Endothelial cell of umbilical vein (primary cell): ENCODE data around the gene FOCAD. TPM values are rescaled to one million over a fixed set of nuclear protein-coding genes. Genes with fewer than 3 reads are reported as not detected.

Experiments used
- BruUV-seq: library from RNA; stranded (reverse); fragments of 400-500 nt; replicated peaks from 2 replicates; lab custom pipeline; 2021; lab: Mats Ljungman, UMichigan
- CTCF ChIA-PET: fragments of 300-600, 350-600 bp; sonication (Branson Sonifier 250); formaldehyde crosslinking; loops from one replicate; lab custom pipeline; 2021; ENCODE audit warnings: antibody characterized with exemption, inconsistent platforms; lab: Charles Lee
- POLR2A ChIA-PET: fragments of 300-600, 350-600 bp; sonication (Branson Sonifier 250); formaldehyde crosslinking; loops from one replicate; lab custom pipeline; 2021; ENCODE audit warnings: antibody characterized with exemption, inconsistent platforms; lab: Charles Lee
- DNase-seq: peaks from one replicate; pipeline ENCODE4 v3.0.0-alpha.2; 2011; ENCODE audit warnings: low read depth, low spot score
- FAIRE-seq: peaks from 2 replicates; lab custom pipeline; 2011; peaks lifted over from hg19 to GRCh38; lab: Jason Lieb, UNC
- H2AFZ ChIP-seq: 2 replicates; pipeline ENCODE4 v1.6.0; 2012; ENCODE audit warnings: low read depth, low read length, control low read depth, inconsistent platforms
- H3K27ac ChIP-seq: 2 replicates; pipeline ENCODE4 v1.5.1; 2011; ENCODE audit warnings: low read depth, mild to moderate bottlenecking, control low read depth, low read length, moderate library complexity; ENCODE audit not compliant: insufficient read depth
- H3K27me3 ChIP-seq, 2 experiments: 2 replicates each; pipeline versions ENCODE4 v1.6.0 to v1.6.1; 2011; ENCODE audit warnings: low read length in 2 of 2, mixed read lengths in 1 of 2; ENCODE audit not compliant: control insufficient read depth in 2 of 2, insufficient read depth in 2 of 2
- H3K36me3 ChIP-seq, 2 experiments: 2 replicates in 1 of 2; 3 replicates in 1 of 2; pipeline ENCODE4 v1.5.1; 2011; ENCODE audit warnings: low read length in 2 of 2, mild to moderate bottlenecking in 1 of 2, moderate library complexity in 1 of 2; ENCODE audit not compliant: control insufficient read depth in 2 of 2, insufficient read depth in 2 of 2; ENCODE audit errors: extremely low read depth in 1 of 2
- H3K4me1 ChIP-seq: 3 replicates; pipeline ENCODE4 v1.5.1; 2011; ENCODE audit warnings: mild to moderate bottlenecking, low read length; ENCODE audit not compliant: control insufficient read depth, insufficient read depth; ENCODE audit errors: extremely low read depth
- H3K4me2 ChIP-seq: 2 replicates; pipeline ENCODE4 v1.6.1; 2011; ENCODE audit warnings: low read length, control low read depth, mixed read lengths; ENCODE audit not compliant: insufficient read depth
- H3K4me3 ChIP-seq, 3 experiments: fragments of 200-600 bp in 1 of 3; sonication (generic), shearing (Covaris generic) in 1 of 3; replicated peaks in 1 of 3; 2 replicates each; pipeline ENCODE4 v1.5.1; 2011 to 2016; ENCODE audit warnings: control low read depth in 3 of 3, low read length in 3 of 3, mild to moderate bottlenecking in 2 of 3, inconsistent platforms in 1 of 3, low read depth in 1 of 3, moderate library complexity in 1 of 3; ENCODE audit not compliant: insufficient read depth in 1 of 3
- H3K79me2 ChIP-seq: 2 replicates; pipeline ENCODE4 v1.6.0; 2012; ENCODE audit warnings: low read length, inconsistent platforms; ENCODE audit not compliant: control insufficient read depth, insufficient read depth
- H3K9ac ChIP-seq: replicated peaks from 2 replicates; pipeline ENCODE3; 2011; ENCODE audit warnings: low read length, control low read depth; ENCODE audit not compliant: insufficient read depth; ENCODE audit errors: extremely low read depth
- H3K9me1 ChIP-seq: replicated peaks from 3 replicates; pipeline ENCODE4 v1.6.0; 2011; ENCODE audit warnings: mild to moderate bottlenecking, low read length; ENCODE audit not compliant: control insufficient read depth, insufficient read depth; ENCODE audit errors: extremely low read depth
- H3K9me3 ChIP-seq: replicated peaks from 2 replicates; pipeline ENCODE4 v1.5.1; 2012; ENCODE audit warnings: low read length, inconsistent platforms; ENCODE audit not compliant: control insufficient read depth, insufficient read depth
- H4K20me1 ChIP-seq: replicated peaks from 2 replicates; pipeline ENCODE3; 2011; ENCODE audit warnings: mild to moderate bottlenecking, low read length; ENCODE audit not compliant: control insufficient read depth, insufficient read depth; ENCODE audit errors: extremely low read depth
- CTCF ChIP-seq, 2 donors: IDR thresholded peaks; 1 replicate in 1 of 2; 2 replicates in 1 of 2; pipeline ENCODE4 v1.5.1; 2011; ENCODE audit warnings: low read length in 2 of 2, mild to moderate bottlenecking in 2 of 2, moderate library complexity in 2 of 2, control low read depth in 1 of 2, inconsistent platforms in 1 of 2, low read depth in 1 of 2; ENCODE audit not compliant: insufficient read depth in 1 of 2; ENCODE audit errors: extremely low read depth in 1 of 2
- EZH2 ChIP-seq: IDR thresholded peaks from 2 replicates; pipeline ENCODE4 v1.6.1; 2012; ENCODE audit warnings: borderline replicate concordance, low read depth, mild to moderate bottlenecking, moderate library complexity, low read length, inconsistent platforms; ENCODE audit not compliant: severe bottlenecking
- FOS ChIP-seq: IDR thresholded peaks from 2 replicates; pipeline ENCODE4 v1.6.1; 2011; ENCODE audit warnings: mild to moderate bottlenecking, low read length, moderate library complexity, borderline replicate concordance; ENCODE audit not compliant: insufficient read depth
- GATA2 ChIP-seq: IDR thresholded peaks from 2 replicates; pipeline ENCODE4 v1.7.0; 2011; ENCODE audit warnings: low read depth, mild to moderate bottlenecking, moderate library complexity, mixed read lengths, low read length; ENCODE audit not compliant: insufficient read length, insufficient read depth
- JUN ChIP-seq: IDR thresholded peaks from 2 replicates; pipeline ENCODE4 v1.6.1; 2011; ENCODE audit warnings: borderline replicate concordance, low read depth; ENCODE audit not compliant: insufficient read length, insufficient read depth
- MAX ChIP-seq: IDR thresholded peaks from 2 replicates; pipeline ENCODE4 v1.6.1; 2011; ENCODE audit not compliant: insufficient read depth, insufficient read length
- MYC ChIP-seq: IDR thresholded peaks from one replicate; pipeline ENCODE4 v1.6.1; 2011; ENCODE audit warnings: mild to moderate bottlenecking, low read depth, low read length
- POLR2A ChIP-seq: IDR thresholded peaks from 2 replicates; pipeline ENCODE4 v1.6.1; 2012; ENCODE audit warnings: low read depth, mild to moderate bottlenecking, control low read depth, low read length
- POLR2AphosphoS5 ChIP-seq: IDR thresholded peaks from 2 replicates; pipeline ENCODE4 v1.6.1; 2012; ENCODE audit warnings: low read depth, mild to moderate bottlenecking, control low read depth, low read length, moderate library complexity; ENCODE audit not compliant: insufficient read depth
- dilution Hi-C: fragments of 300-500 bp; cut with MboI; formaldehyde crosslinking; loops from one replicate; pipeline ENCODE4 v1.15.0; 2019; ENCODE audit warnings: low sequenced_read_pairs; ENCODE audit not compliant: extremely low pct_ligation_motif_present
- intact Hi-C: fragments of 100-400 bp; cut with micrococcal nuclease; formaldehyde crosslinking; loops from one replicate; pipeline ENCODE4 v1.10.0; 2022
- polyA plus RNA-seq, 4 experiments: library from polyadenylated mRNA; depleted of rRNA in 3 of 4; stranded (reverse) in 3 of 4; unstranded in 1 of 4; fragments of >200 nt; gene quantifications; 2 replicates each; pipeline versions ENCODE4 v1.2.1 to v1.2.3, GENCODE V29; 2011 to 2012; ENCODE audit warnings: missing spikeins in 1 of 4
- total RNA-seq: library from RNA; stranded (reverse); gene quantifications from 2 replicates; pipeline ENCODE4 v1.2.3, GENCODE V29; 2021

FOCAD gene
- total and polyA plus RNA-seq, 2 donors (not counting 3 experiments of a cell fraction or from before 2014, with no cell fraction given), result 26.7 to 66.9 TPM

- ChIA-PET CTCF (no interaction called here), POLR2A (no interaction called here)
- BruUV-seq, result no TSS peak
- DNase-seq, result no peak
- Histone ChIP-seq H3K79me2 (no peaks in the 10 kb centered on the region), H3K27me3 (no peaks in the 10 kb centered on the region), H3K4me2 (no peak overlapping the region), H3K36me3 (peaks cover 0 to 5% of the 10 kb centered on the region in 2 experiments), H3K4me1 (no peaks in the 10 kb centered on the region), H3K9ac (no peak overlapping the region), H3K4me3 (no peak overlapping the region), H4K20me1 (no peaks in the 10 kb centered on the region), H3K9me3 (no peaks in the 10 kb centered on the region), H3K27ac (no peak overlapping the region), H2AFZ (no peak overlapping the region), H3K9me1 (no peaks in the 10 kb centered on the region)
- TF ChIP-seq JUN (no peak), POLR2AphosphoS5 (no peak), GATA2 (no peak), CTCF (IDR thresholded peaks at IDR 0.05; ENCODE audit: extremely low read depth in 1 of 2, insufficient read depth in 1 of 2, low read depth in 1 of 2, low read length in 2 of 2) (no peak)
- FAIRE-seq, result no peak
- dilution Hi-C loops (no loop called here), intact Hi-C loops (no loop called here)
Observed at GRCh38 chr9:20921362-20921761, 237.3 kb downstream of the FOCAD start.

- no peaks in the 10 kb centered on the region for H4K20me1 ChIP-seq
- no peak for TF ChIP-seq FOS
- no peak for TF ChIP-seq MAX
- TF ChIP-seq POLR2AphosphoS5, result no peak
- no peak for TF ChIP-seq POLR2A
- no peak for TF ChIP-seq MYC
- TF ChIP-seq GATA2, result no peak
- TF ChIP-seq EZH2, result no peak
- no peak for TF ChIP-seq JUN
- no peak for TF ChIP-seq CTCF (IDR thresholded peaks at IDR 0.05; ENCODE audit: extremely low read depth in 1 of 2, insufficient read depth in 1 of 2, low read depth in 1 of 2, low read length in 2 of 2)
- H3K27ac ChIP-seq, result no peak overlapping the region
- H3K9me1 ChIP-seq, result no peaks in the 10 kb centered on the region
- H3K9ac ChIP-seq, result no peak overlapping the region
- H3K36me3 ChIP-seq, result no peaks in the 10 kb centered on the region
- H3K4me1 ChIP-seq, result no peaks in the 10 kb centered on the region
- intact Hi-C loops (no loop called here), dilution Hi-C loops (no loop called here)
- ChIA-PET POLR2A (no interaction called here), CTCF (no interaction called here)
- H3K79me2 ChIP-seq, result no peaks in the 10 kb centered on the region
- DNase-seq, result no peak
- H3K4me3 ChIP-seq, result no peak overlapping the region
- H2AFZ ChIP-seq, result no peak overlapping the region
- no peaks in the 10 kb centered on the region for H3K9me3 ChIP-seq
- H3K4me2 ChIP-seq, result no peak overlapping the region
- no peaks in the 10 kb centered on the region for H3K27me3 ChIP-seq
- no peak for FAIRE-seq
- BruUV-seq, result no TSS peak
Observed at GRCh38 chr9:20925256-20926045, 241.4 kb downstream of the FOCAD start.
